ENCODE data around the gene UBR7. TPM values are rescaled to one million over a fixed set of nuclear protein-coding genes. Genes with fewer than 3 reads are reported as not detected.
"Not testable (repeated sequence)": the region's sequence is repeated elsewhere in the genome, so short reads cannot be mapped to it uniquely, and the experiment has no call there.

The UBR7 gene
- total RNA-seq, 3 donors from 2014 or later = 21.0 to 34.7 (median 31.0) TPM

DNA sequence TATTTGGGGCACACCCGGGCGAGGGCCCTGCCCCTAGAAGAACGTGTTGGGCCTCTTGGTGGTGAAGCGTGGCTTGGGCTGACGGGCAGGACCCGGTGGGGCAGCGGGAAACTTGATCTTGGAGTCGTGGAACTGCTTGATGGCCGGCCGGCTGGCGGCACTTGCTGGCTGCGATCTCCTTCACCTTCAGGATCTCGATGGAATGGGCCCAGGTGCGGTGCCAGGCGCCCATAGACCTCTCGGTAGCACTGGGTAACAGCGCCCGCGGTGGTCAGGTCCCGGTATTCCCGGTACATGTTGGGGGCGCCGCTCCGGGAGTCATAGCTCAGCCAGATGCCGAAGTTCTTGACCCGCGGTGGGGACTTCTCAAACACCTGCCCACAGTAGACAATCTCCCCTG, 16.5 kb downstream of the UBR7 start:
- no peak for DNase-seq (ENCODE audit: low spot score in 2 of 2)
- TF ChIP-seq, protein P1, sequence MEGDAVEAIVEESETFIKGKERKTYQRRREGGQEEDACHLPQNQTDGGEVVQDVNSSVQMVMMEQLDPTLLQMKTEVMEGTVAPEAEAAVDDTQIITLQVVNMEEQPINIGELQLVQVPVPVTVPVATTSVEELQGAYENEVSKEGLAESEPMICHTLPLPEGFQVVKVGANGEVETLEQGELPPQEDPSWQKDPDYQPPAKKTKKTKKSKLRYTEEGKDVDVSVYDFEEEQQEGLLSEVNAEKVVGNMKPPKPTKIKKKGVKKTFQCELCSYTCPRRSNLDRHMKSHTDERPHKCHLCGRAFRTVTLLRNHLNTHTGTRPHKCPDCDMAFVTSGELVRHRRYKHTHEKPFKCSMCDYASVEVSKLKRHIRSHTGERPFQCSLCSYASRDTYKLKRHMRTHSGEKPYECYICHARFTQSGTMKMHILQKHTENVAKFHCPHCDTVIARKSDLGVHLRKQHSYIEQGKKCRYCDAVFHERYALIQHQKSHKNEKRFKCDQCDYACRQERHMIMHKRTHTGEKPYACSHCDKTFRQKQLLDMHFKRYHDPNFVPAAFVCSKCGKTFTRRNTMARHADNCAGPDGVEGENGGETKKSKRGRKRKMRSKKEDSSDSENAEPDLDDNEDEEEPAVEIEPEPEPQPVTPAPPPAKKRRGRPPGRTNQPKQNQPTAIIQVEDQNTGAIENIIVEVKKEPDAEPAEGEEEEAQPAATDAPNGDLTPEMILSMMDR (IDR thresholded peaks at IDR 0.05) = no peak
- TF ChIP-seq POLR2A (IDR thresholded peaks at IDR 0.05) = no peak
- TF ChIP-seq POLR2AphosphoS5 (IDR thresholded peaks at IDR 0.05) = no peak
- Histone ChIP-seq H3K9me3 (no peaks in the 10 kb centered on the region), H3K4me3 (no peak overlapping the region), H3K4me1 (no peaks in the 10 kb centered on the region), H3K27me3 (no peaks in the 10 kb centered on the region), H3K36me3 (no peaks in the 10 kb centered on the region), H3K27ac (no peak overlapping the region)
- intact Hi-C loops (cut with DNase I; ENCODE audit: low total_unique reads) = loop anchor here (5.0 kb wide), 1 partner anchor 84 kb away; no protein-coding TSS in a partner anchor

DNA sequence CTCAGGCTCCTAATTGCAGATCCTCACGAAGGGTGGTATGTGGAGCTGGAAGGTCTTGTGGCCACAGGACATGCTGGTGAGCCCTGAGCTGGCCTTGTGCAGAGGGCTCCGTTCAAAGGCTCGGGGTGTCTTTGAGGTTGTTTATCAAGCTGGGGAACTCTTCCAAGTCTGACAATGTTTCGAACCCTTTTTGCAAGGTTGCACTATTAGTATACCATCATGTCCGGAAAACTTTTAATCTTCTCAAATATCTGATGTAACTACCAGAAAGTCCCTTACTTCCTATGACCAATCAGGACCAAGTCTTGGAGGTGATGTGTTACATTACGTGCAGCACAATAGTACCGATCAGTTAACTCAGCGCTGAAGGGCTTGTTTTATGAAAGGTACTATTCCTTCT, 21.5 kb downstream of the UBR7 start:
- intact Hi-C loops (cut with DNase I; ENCODE audit: low total_unique reads) = no loop called here
- no peak for DNase-seq (ENCODE audit: low spot score in 2 of 2)
- Histone ChIP-seq H3K4me3 (no peak overlapping the region), H3K27ac (no peak overlapping the region), H3K27me3 (no peaks in the 10 kb centered on the region), H3K36me3 (no peaks in the 10 kb centered on the region), H3K4me1 (no peaks in the 10 kb centered on the region), H3K9me3 (no peaks in the 10 kb centered on the region)
- TF ChIP-seq, protein P1 (IDR thresholded peaks at IDR 0.05) = no peak
- TF ChIP-seq POLR2AphosphoS5 (IDR thresholded peaks at IDR 0.05) (no peak), POLR2A (IDR thresholded peaks at IDR 0.05) (no peak)

DNA sequence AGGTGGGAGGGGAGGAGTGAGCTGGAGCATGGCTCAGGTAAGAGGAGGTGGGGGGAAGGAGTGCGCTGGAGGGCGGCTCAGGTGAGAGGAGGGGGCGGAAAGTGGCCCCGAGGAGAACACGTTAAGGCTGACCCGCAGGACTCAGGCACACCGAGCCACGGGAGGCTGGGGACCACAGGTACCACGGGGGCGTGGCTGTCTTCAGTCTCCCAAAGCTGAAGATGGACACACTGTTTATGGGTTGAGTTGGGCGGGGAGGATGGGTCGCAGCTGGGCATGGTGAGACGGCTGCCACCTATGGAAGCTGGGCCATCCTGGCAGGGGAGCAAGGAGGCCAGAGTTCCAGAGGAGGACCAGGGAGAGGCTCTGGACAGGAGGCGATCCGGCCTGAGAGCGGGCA, 23.5 kb downstream of the UBR7 start:
- Histone ChIP-seq H3K4me3 (peak overlapping the region in 2 of 3 donors; percentile 42 to 71), H3K27ac (no peak overlapping the region), H3K4me1 (no peaks in the 10 kb centered on the region), H3K27me3 (no peaks in the 10 kb centered on the region), H3K36me3 (no peaks in the 10 kb centered on the region), H3K9me3 (no peaks in the 10 kb centered on the region)
- TF ChIP-seq, protein P1 (IDR thresholded peaks at IDR 0.05) = no peak
- TF ChIP-seq POLR2AphosphoS5 (IDR thresholded peaks at IDR 0.05) (no peak), POLR2A (IDR thresholded peaks at IDR 0.05) (no peak)
- intact Hi-C loops (cut with DNase I; ENCODE audit: low total_unique reads) = no loop called here
- no peak for DNase-seq (ENCODE audit: low spot score in 2 of 2)

DNA sequence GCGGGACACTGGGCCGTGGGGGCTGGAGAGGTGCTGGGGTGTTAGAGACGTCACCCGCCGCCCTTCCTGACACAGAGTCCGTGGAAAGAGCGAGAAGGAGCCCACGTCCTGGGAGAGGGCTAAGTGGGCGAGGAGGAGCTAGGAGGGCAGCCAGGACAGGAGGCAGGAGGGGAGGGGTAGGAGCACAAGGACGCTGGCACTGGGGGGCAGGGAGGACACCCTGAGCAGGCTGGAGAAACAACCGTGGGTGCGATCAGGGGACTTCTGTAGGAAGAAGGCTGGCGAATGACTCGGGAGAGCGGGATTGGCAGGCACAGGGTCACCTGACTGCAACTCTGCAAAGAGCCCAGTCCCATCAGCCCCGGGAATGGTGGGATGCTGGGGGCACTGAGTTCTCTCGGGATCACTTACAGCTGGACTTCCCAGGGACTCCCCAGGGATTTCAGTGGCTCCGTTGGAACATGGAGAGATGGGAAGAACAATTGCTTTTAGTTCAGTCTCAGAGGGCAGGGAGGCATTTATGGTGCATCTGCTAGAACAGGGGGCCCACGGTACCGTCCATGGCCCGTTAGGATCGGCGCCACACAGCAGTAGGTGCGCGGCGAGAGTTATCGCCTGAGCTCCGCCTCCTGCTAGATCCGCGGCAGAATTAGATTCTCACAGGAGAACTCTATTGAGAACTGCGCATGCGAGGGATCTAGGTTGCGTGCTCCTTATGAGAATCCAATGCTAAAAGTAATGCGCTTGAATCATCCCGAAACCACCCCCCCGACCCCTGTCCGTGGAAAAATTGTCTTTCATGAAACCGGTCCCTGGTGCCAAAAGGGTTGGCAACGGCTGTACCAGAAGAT, 24.3 kb downstream of the UBR7 start:
- no peak for DNase-seq (ENCODE audit: low spot score in 2 of 2)

DNA sequence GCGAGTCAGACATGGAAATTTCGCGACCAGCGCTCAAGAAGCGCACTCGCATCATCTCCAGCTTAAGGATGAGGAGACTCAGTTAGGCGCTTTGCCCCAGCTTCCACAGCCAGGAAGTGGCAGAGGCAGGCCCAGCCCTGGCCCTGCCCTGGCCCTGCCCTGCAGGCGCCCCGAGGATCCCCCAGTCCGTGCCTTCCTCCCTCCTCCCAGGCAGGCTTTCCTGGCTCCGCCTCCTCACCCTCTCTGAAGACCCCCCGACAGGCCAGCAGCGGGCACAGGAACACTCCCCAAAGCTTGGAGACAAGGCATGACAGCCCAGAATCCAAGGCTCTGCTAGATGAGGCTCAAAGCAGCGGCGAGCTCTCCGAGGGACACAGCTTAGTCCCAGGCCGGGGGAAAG, 25.1 kb downstream of the UBR7 start:
- intact Hi-C loops (cut with DNase I; ENCODE audit: low total_unique reads) = no loop called here
- DNase-seq (ENCODE audit: low spot score in 2 of 2) = no peak
- Histone ChIP-seq H3K27ac (no peak overlapping the region), H3K4me3 (peak overlapping the region in 2 of 3 donors; percentile 42 to 71), H3K9me3 (no peaks in the 10 kb centered on the region), H3K4me1 (no peaks in the 10 kb centered on the region), H3K27me3 (no peaks in the 10 kb centered on the region), H3K36me3 (no peaks in the 10 kb centered on the region)
- TF ChIP-seq, protein P1 (IDR thresholded peaks at IDR 0.05) = no peak
- no peak for TF ChIP-seq POLR2AphosphoS5 (IDR thresholded peaks at IDR 0.05)
- no peak for TF ChIP-seq POLR2A (IDR thresholded peaks at IDR 0.05)

More for the DNA sequence above, 24.3 kb downstream of the UBR7 start:
- intact Hi-C loops (cut with DNase I; ENCODE audit: low total_unique reads) = no loop called here
- no peaks in the 10 kb centered on the region for H3K27me3 ChIP-seq
- no peaks in the 10 kb centered on the region for H3K4me1 ChIP-seq
- no peaks in the 10 kb centered on the region for H3K36me3 ChIP-seq
- TF ChIP-seq, protein P1 (IDR thresholded peaks at IDR 0.05) = no peak
- TF ChIP-seq POLR2A (IDR thresholded peaks at IDR 0.05) (no peak), POLR2AphosphoS5 (IDR thresholded peaks at IDR 0.05) (no peak)
- no peak overlapping the region for H3K27ac ChIP-seq
- H3K9me3 ChIP-seq = no peaks in the 10 kb centered on the region
- H3K4me3 ChIP-seq = peak overlapping the region; percentile 36 to 71 (median 42)

DNA sequence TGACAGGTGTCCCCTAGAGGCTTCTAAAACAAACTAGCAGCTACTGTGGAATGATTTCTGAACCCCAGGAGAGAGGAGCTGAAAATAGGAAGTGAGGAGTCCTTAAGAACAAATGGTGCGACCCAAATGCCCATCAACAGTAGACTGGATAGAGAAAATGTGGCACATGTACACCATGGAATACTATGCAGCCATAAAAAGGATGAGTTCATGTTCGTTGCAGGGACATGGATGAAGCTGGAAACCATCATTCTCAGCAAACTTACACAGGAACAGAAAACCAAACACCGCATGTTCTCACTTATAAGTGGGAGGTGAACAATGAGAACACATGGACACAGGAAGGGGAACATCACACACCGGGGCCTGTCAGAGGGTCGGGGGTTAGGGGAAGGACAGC, 26.0 kb downstream of the UBR7 start:
- H3K27me3 ChIP-seq; H3K27ac ChIP-seq; intact Hi-C loops (cut with DNase I; ENCODE audit: low total_unique reads); H3K9me3 ChIP-seq; H3K36me3 ChIP-seq; DNase-seq (ENCODE audit: low spot score in 2 of 2); H3K4me1 ChIP-seq; H3K4me3 ChIP-seq: not testable (repeated sequence)
